NCI-H128 (cell line): ENCODE data around the gene SHROOM3.

ENCODE experiments used
- DNase-seq: peaks from one replicate; lab custom pipeline; 2025; ENCODE audit not compliant: unreplicated experiment; lab: John Stamatoyannopoulos, UW

SHROOM3 gene

DNA sequence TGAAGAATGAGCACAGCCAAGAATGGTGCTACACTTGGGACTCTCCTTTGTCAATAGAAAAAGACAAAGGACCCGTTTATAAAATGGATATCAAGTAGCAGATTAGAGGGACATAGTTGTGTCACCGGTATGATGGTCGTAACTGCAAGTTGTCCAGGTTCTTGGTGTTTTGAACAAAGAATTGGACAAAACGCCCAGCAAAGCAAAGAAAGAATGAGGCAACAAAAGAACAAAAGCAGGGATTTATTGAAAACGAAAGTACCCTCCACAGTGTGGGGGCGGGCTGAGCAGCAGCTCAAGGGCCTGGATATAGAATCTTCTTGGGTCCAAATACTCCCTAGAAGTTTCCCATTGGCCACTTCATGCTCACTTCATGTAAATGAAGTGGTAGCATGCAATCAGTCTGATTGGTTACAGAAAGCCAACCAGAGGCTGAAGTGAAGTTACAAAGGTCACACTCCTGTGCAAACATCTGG, 54.7 kb downstream of the SHROOM3 start:
- DNase-seq: no peak

DNA sequence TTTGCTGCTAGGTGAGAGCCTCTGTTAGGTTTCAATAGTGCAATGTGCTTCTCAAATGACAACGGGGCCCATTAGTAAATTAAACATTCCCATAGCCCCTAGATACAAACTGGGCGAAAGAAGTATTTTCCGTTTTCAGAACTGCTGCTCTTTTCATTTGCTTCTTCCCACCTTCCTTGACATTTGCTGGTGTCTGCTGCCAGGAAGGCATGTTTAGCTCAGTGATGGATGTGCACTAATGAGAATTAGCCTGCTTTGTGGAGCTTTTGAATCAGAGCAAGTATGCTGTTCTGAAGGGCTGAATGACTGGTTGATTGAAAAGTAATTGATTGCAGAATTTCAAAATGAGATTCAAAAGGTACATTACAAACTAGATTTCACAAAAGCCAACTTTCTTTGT, 57.0 kb downstream of the SHROOM3 start:
- no peak for DNase-seq

DNA sequence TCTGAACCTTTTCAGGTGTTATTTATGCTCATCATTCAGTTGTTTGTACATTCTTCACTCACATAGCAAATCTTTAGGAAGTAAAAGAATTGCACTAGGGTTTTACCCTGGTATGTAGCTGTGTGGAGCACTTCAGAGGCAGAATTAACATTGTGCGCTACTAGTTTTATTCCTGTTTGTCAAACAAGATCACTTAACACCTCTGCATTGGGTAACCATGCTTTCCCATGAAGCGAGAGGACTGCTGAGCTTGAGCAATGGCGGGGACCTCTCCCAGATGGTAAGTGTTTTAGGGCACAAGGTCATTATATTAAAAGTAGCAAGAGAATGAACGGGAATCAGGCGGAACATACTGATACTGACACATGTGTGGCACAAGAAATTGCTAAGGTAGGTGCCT, 59.2 kb downstream of the SHROOM3 start:
- no peak for DNase-seq

- no peak for DNase-seq
These were observed 60.0 kb downstream of the SHROOM3 start for GRCh38 chr4:76494871-76495590.

GRCh38 chr4:76498550-76498949, 63.5 kb downstream of the SHROOM3 start:
- no peak for DNase-seq

DNA sequence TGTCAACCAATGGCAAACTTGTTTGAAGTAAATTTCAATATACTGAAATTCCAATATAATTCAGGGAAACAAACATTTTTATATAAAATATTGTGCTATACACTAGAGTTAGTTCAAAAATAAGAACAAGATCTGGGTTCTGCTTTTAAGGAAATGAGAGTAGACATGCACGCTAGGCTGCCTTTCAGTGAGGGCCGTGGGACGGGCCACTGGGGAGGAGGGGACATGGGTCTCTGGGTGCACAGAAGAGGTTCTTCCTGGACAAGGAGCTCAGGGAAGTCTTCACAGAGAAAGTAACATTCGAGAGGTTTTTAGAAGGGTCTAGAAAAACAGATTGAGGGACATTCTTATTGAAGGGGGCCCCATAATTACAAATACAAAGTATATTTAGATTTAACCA, 64.4 kb downstream of the SHROOM3 start:
- no peak for DNase-seq

GRCh38 chr4:76502886-76503285, 67.9 kb downstream of the SHROOM3 start:
- no peak for DNase-seq

GRCh38 chr4:76504613-76505465, 69.8 kb downstream of the SHROOM3 start:
- peak; percentile 10 for DNase-seq

- no peak for DNase-seq
These were observed 76.9 kb downstream of the SHROOM3 start for GRCh38 chr4:76511947-76512346.

- DNase-seq: no peak
These were observed 78.5 kb downstream of the SHROOM3 start for GRCh38 chr4:76513482-76513881.

GRCh38 chr4:76514087-76514486, 79.1 kb downstream of the SHROOM3 start:
- DNase-seq: no peak

- no peak for DNase-seq
These were observed 81.2 kb downstream of the SHROOM3 start for GRCh38 chr4:76515975-76516843.

GRCh38 chr4:76518241-76518640, 83.2 kb downstream of the SHROOM3 start:
- no peak for DNase-seq

DNA sequence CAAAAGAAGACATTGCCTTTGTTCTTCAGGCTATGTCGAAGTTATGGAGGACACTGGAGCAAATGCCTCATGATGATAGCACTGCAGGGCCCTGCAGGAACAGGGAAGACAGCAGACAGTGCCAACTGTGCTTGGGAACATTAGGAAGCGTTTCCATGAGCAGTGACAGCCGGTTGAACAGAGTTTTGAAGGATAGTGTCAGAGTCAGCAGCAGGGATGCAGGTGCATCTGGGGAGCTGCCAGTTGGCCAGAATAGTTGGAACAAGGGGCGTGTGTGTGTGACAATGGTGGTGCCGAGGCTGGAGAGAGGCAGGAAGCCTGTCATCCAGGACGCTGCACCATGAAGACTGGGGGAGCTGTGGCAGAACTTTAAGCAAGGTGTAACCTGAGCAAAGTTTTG, 88.6 kb downstream of the SHROOM3 start:
- no peak for DNase-seq

DNA sequence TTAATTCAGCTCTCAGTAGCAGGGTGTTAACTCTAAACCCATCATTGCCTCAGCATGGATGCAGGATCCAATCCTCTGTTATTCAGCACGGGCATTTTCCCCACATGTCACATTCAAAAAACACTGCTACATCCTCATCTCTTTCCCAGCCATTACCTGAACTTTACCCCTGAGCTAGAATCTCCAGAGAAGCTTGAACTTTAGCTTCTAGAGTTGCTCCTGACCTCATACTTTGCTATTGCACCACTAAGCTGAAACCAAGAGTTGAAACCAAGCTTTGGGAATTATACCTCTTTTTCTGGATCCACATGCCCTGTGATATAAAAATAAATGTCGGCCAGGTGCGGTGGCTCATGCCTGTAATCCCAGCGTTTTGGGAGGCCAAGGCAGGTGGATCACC, 90.7 kb downstream of the SHROOM3 start:
- DNase-seq: no peak

DNA sequence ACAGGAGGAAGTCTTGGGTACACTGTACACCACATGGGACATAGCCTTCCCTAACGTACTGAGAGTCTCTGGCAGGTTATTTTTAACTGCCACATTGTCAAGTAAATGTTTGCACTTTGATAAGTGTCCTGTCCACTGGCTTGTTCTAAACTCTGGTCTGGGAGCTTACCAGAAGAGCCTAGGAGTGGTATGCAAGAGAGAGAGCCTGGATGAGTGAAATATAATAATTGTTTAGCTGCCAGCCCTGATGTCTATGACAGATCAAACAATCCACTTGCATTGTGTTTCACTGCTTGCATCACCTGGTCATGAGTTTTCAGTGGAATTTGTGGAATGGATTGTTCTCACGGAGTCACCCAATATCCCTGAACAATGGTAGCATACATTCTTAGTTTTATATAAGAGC, 91.6 kb downstream of the SHROOM3 start:
- DNase-seq: no peak

DNA sequence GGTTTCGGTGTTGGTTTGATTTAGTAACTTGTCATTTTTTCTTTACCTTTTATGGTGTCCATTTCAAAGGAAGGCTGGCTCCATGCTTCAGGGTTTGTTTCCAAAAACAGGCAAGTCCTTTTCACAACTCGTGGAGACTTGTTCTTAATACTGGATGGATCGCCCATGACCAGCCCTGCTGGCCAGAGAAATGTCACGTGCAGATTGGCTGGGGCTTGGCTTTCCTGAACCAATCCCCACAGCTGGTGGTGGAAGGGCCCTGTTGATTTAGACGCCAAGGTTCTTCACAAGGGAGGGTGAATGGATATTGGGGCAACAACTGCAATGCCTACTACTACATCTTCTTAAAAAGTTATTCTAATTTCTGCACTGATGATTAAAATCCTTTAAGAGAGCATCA, 92.6 kb downstream of the SHROOM3 start:
- DNase-seq: no peak

DNA sequence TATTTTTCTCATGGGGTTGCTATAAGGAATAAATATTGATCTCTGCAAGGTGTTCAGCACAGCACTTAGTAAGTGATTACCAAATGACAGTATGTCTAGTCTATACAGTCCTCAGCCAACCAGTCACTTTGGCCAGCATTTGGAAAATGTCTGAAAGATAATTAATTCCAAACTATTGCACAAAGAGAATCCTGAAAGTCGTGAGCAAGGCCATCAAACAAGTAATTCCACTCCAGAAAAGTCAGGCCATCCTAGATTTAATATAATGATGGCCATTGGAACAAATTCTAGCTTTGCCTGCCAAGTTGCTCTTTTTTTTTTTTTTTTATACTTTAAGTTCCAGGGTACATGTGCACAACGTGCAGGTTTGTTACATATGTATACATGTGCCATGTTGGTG, 96.6 kb downstream of the SHROOM3 start:
- DNase-seq: no peak

GRCh38 chr4:76532805-76533204, 97.8 kb downstream of the SHROOM3 start:
- DNase-seq: no peak

GRCh38 chr4:76533314-76533713, 98.3 kb downstream of the SHROOM3 start:
- DNase-seq: no peak

DNA sequence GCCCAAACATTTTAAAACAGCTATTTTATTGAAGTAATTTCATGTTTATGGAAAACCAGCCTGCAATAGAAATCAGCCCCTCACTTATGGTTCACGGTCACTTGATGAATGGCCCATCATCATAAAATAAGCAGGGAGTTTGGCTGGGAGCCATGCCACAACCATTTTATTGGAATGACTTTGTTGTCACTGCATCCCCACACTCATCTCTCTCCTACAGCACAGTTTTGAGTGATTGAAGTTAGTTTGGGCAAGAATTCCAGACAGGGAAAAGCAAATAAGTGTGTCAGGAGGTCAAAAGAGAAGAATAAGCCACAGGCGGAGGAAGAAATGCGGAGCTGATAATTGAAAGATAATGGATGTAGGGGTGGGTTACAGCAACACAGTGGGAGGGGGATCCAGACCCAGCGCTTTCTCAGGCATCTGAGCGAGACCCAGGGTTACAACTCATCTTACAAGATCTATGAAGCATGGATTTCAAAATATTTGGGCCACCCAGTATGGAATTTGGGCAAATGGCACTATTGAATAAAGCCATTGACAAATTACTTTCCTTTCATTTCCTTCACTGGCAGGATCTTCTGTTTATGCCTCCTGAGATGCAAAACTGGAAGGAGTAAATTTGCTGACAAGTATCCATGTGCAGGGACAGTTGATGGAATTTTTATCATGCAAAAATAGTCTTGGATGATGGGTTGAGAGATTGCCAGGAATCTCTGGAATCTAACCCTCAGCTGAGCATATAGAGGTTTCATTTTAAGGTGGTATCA, 100.8 kb downstream of the SHROOM3 start:
- no peak for DNase-seq
